HepG2 (cell line): ENCODE data around the gene CDC42EP1. TPM values are rescaled to one million over a fixed set of nuclear protein-coding genes. Genes with fewer than 3 reads are reported as not detected.

ENCODE experiments used
- ARNTL ChIP-seq: sonication (generic); formaldehyde crosslinking; IDR thresholded peaks from 2 replicates; pipeline ENCODE4 v1.4.0; 2020; ENCODE audit warnings: mild to moderate bottlenecking, missing genetic modification reagents
- ATF4 ChIP-seq, 2 experiments: fragments of 450-650 bp in 1 of 2; sonication (generic) in 1 of 2; formaldehyde crosslinking; IDR thresholded peaks; 2 replicates each; pipeline versions ENCODE4 v1.5.0 to v1.8.0; 2020 to 2022; ENCODE audit warnings: mild to moderate bottlenecking in 1 of 2, missing genetic modification reagents in 1 of 2
- CHD4 ChIP-seq: fragments of 200-600 bp; sonication (generic); IDR thresholded peaks from 2 replicates; pipeline ENCODE4 v1.7.0; 2017; ENCODE audit warnings: mild to moderate bottlenecking, low read length, borderline replicate concordance
- ELF3 ChIP-seq: IDR thresholded peaks from 2 replicates; pipeline ENCODE4 v1.6.1; 2016; ENCODE audit warnings: missing genetic modification reagents, missing compliant biosample characterization
- FOXP1 ChIP-seq, 2 experiments: fragments of 450-650 bp in 1 of 2; IDR thresholded peaks; 2 replicates each; pipeline ENCODE4 v1.6.1; 2017 to 2018; ENCODE audit warnings: antibody characterized with exemption in 1 of 2
- GZF1 ChIP-seq: sonication (generic); formaldehyde crosslinking; IDR thresholded peaks from 2 replicates; pipeline ENCODE4 v1.5.1; 2020; ENCODE audit warnings: mild to moderate bottlenecking, missing genetic modification reagents
- HNRNPLL ChIP-seq: fragments of 200-400 bp; formaldehyde crosslinking; IDR thresholded peaks from 2 replicates; pipeline ENCODE4 v1.6.1; 2017; ENCODE audit warnings: mild to moderate bottlenecking, low read depth, low read length; ENCODE audit not compliant: poor library complexity, severe bottlenecking
- HOXD1 ChIP-seq: sonication (generic); formaldehyde crosslinking; IDR thresholded peaks from 2 replicates; pipeline ENCODE4 v1.5.0; 2020; ENCODE audit warnings: missing genetic modification reagents
- KAT2B ChIP-seq: fragments of 150-350 bp; IDR thresholded peaks from 2 replicates; pipeline ENCODE4 v1.6.1; 2014; ENCODE audit warnings: low read depth, low read length, borderline replicate concordance
- NKX3-1 ChIP-seq: sonication (generic); formaldehyde crosslinking; IDR thresholded peaks from 2 replicates; pipeline ENCODE4 v1.5.0; 2020; ENCODE audit warnings: missing genetic modification reagents
- NR2F1 ChIP-seq, 2 experiments: fragments of 450-650 bp in 1 of 2; formaldehyde crosslinking in 1 of 2; IDR thresholded peaks; 2 replicates each; pipeline versions ENCODE4 v1.5.0 to v1.6.1; 2016 to 2020; ENCODE audit warnings: mild to moderate bottlenecking in 1 of 2, missing compliant biosample characterization in 1 of 2, missing genetic modification reagents in 1 of 2, moderate library complexity in 1 of 2
- PAX8 ChIP-seq: sonication (generic); formaldehyde crosslinking; IDR thresholded peaks from 2 replicates; pipeline ENCODE4 v1.8.0; 2022; ENCODE audit warnings: mild to moderate bottlenecking, missing genetic modification reagents, borderline replicate concordance
- RFXAP ChIP-seq: sonication (generic); formaldehyde crosslinking; IDR thresholded peaks from 2 replicates; pipeline ENCODE4 v1.4.0; 2020; ENCODE audit warnings: missing genetic modification reagents, borderline replicate concordance
- SNAPC2 ChIP-seq: sonication (generic); formaldehyde crosslinking; IDR thresholded peaks from 2 replicates; pipeline ENCODE4 v1.8.1; 2022; ENCODE audit warnings: mild to moderate bottlenecking, missing genetic modification reagents
- THAP9 ChIP-seq: sonication (generic); formaldehyde crosslinking; IDR thresholded peaks from 2 replicates; pipeline ENCODE4; 2020; ENCODE audit warnings: missing genetic modification reagents, mild to moderate bottlenecking, borderline replicate concordance
- ZFY ChIP-seq: sonication (generic); formaldehyde crosslinking; IDR thresholded peaks from 2 replicates; pipeline ENCODE4 v1.4.0; 2020; ENCODE audit warnings: missing genetic modification reagents
- ZNF382 ChIP-seq: sonication (generic); formaldehyde crosslinking; IDR thresholded peaks from 2 replicates; pipeline ENCODE4 v1.5.0; 2020; ENCODE audit warnings: missing genetic modification reagents, mild to moderate bottlenecking, borderline replicate concordance
- ZNF577 ChIP-seq: sonication (generic); formaldehyde crosslinking; IDR thresholded peaks from 2 replicates; pipeline ENCODE4 v1.4.0; 2020; ENCODE audit warnings: mild to moderate bottlenecking, low read depth, missing genetic modification reagents, borderline replicate concordance
- ZNF720 ChIP-seq: sonication (generic); formaldehyde crosslinking; IDR thresholded peaks from 2 replicates; pipeline ENCODE4 v1.4.0; 2020; ENCODE audit warnings: missing genetic modification reagents
- ZSCAN20 ChIP-seq: sonication (generic); formaldehyde crosslinking; IDR thresholded peaks from 2 replicates; pipeline ENCODE4 v1.4.0; 2020; ENCODE audit warnings: missing genetic modification reagents, mild to moderate bottlenecking, borderline replicate concordance
- polyA plus RNA-seq, 8 experiments: library from polyadenylated mRNA; depleted of rRNA in 3 of 8; stranded (reverse) in 7 of 8; unstranded in 1 of 8; fragments of >200 nt; fragmentation: Illumina TruSeq in 4 of 8; extraction: Trizol in 4 of 8; gene quantifications; 2 replicates each; pipeline versions ENCODE4 v1.2.1 to v1.2.3, GENCODE V29; 2011 to 2016; ENCODE audit warnings: low read depth in 4 of 8, missing spikeins in 1 of 8, mixed read lengths in 1 of 8; ENCODE audit not compliant: insufficient read depth in 1 of 8
- total RNA-seq, 5 experiments: library from RNA; depleted of rRNA; stranded (reverse); fragments of >200 nt; fragmentation: Illumina TruSeq; extraction: Trizol; gene quantifications; 2 replicates each; pipeline ENCODE4 v1.2.3, GENCODE V29; 2016; ENCODE audit warnings: low read depth in 1 of 5
- TF ChIP-seq, protein P1 (sequence below): sonication (generic); formaldehyde crosslinking; IDR thresholded peaks from 2 replicates; pipeline ENCODE4 v1.9.0; 2021; ENCODE audit warnings: missing genetic modification reagents, mild to moderate bottlenecking, borderline replicate concordance
- TF ChIP-seq, protein P2 (sequence below): sonication (generic); formaldehyde crosslinking; IDR thresholded peaks from 2 replicates; pipeline ENCODE4 v1.5.0; 2020; ENCODE audit warnings: mild to moderate bottlenecking, low read depth, missing genetic modification reagents, borderline replicate concordance

CDC42EP1 gene
- total and polyA plus RNA-seq, 2 of the 13 experiments (the other 11 are each of a cell fraction or from before 2014, with no cell fraction given): 17.1 to 29.5 TPM

DNA sequence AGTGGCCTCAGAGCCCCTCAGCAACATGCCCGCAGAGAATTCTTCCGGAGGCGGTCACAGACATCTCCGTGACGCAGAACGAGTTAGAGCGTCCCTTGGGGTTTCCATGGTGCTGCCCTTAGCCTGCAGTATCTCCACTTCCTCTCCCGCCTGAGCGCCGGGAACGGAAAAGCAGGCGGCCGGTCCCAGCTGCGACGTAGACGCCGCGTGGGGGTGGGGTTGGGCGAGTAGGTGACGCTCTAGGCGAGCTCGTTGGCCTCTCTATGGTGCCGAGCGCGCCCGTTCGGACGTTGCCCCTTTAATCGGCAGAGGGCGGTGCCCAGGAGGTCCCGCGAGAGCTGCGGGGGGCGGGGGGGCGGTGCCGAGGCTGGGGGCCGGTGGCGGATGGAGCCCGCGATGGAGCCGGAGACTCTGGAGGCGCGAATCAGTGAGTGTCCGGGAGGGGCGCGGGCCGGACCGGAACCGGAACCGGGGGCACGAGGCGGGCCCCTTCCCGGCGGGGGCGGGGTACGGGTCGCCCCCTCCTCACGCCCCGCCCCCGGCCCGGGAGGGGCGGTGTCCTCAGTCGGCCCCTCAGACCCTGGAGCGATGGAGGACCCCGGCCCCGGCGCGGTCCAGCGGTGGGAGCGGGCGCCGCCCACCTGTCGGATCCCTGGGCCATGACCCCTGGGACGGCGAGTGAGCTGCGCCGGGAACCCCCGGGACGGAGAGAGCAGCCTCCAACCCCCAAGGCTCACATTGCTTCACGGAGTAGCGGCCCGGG lies 48.4 kb downstream of the CDC42EP1 start, which contains the start of gene GGA1 (continued):
- TF ChIP-seq ZNF577 (CRISPR knock-in tag): no peak
- no peak for TF ChIP-seq KAT2B
- TF ChIP-seq NR2F1 (CRISPR knock-in tag; IDR thresholded peaks at IDR 0.05): peak in 1 of 2 experiments; percentile 45; a peak in 2 of 4 replicates
- TF ChIP-seq FOXP1 (IDR thresholded peaks at IDR 0.05): no peak
- no peak for TF ChIP-seq FOXP1 (CRISPR knock-in tag; IDR thresholded peaks at IDR 0.05)
- no peak; the same call in 1 of the 2 replicates for TF ChIP-seq NKX3-1
- no peak; the same call in 1 of the 2 replicates for TF ChIP-seq ELF3 (CRISPR knock-in tag)
- TF ChIP-seq, protein P1, sequence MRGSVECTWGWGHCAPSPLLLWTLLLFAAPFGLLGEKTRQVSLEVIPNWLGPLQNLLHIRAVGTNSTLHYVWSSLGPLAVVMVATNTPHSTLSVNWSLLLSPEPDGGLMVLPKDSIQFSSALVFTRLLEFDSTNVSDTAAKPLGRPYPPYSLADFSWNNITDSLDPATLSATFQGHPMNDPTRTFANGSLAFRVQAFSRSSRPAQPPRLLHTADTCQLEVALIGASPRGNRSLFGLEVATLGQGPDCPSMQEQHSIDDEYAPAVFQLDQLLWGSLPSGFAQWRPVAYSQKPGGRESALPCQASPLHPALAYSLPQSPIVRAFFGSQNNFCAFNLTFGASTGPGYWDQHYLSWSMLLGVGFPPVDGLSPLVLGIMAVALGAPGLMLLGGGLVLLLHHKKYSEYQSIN (CRISPR knock-in tag): no peak
- TF ChIP-seq, protein P2, sequence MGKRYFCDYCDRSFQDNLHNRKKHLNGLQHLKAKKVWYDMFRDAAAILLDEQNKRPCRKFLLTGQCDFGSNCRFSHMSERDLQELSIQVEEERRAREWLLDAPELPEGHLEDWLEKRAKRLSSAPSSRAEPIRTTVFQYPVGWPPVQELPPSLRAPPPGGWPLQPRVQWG (CRISPR knock-in tag): no peak
- peak in 1 of 2 experiments; percentile 71; a peak in 2 of 4 replicates for TF ChIP-seq ATF4 (CRISPR knock-in tag; IDR thresholded peaks at IDR 0.05)
- no peak for TF ChIP-seq ZNF382 (CRISPR knock-in tag)
- TF ChIP-seq ZSCAN20 (CRISPR knock-in tag): peak; percentile 46; the same call in 1 of the 2 replicates
- peak; percentile 66; the same call in 1 of the 2 replicates for TF ChIP-seq RFXAP (CRISPR knock-in tag)
- TF ChIP-seq ZFY: peak; percentile 59
- TF ChIP-seq CHD4: peak; percentile 51; the same call in 1 of the 2 replicates
- TF ChIP-seq GZF1 (CRISPR knock-in tag): no peak
- peak; percentile 49 for TF ChIP-seq HNRNPLL
- peak; percentile 49; the same call in 1 of the 2 replicates for TF ChIP-seq ARNTL (CRISPR knock-in tag)
- peak; percentile 54; the same call in 1 of the 2 replicates for TF ChIP-seq PAX8 (CRISPR knock-in tag)
- peak; percentile 91; the same call in 1 of the 2 replicates for TF ChIP-seq THAP9 (CRISPR knock-in tag)
- no peak for TF ChIP-seq ZNF720
- TF ChIP-seq HOXD1 (CRISPR knock-in tag): no peak
- peak; percentile 29; the same call in 1 of the 2 replicates for TF ChIP-seq SNAPC2 (CRISPR knock-in tag)
